GM12878 (cell line): ENCODE results near the gene KIZ. TPM values are rescaled to one million over a fixed set of nuclear protein-coding genes. Genes with fewer than 3 reads are reported as not detected.
A peak's percentile ranks its signal among the peaks of the same experiment; 100 is the strongest.

Experiments
- ATAC-seq: fragments of 200-7000 bp; cut with Tn5 transposase; 3 replicates; pipeline ENCODE4 v1.9.1; 2020; ENCODE audit warnings: mild to moderate bottlenecking, moderate library complexity
- BruUV-seq: library from RNA; stranded (reverse); fragments of 400-500 nt; replicated peaks from 2 replicates; lab custom pipeline; 2021; lab: Mats Ljungman, UMichigan
- CTCF ChIA-PET: fragments of 300-600 bp; sonication (Branson Sonifier 250); formaldehyde crosslinking; extraction: SDS; loops from one replicate; lab custom pipeline; 2021; ENCODE audit warnings: inconsistent platforms; lab: Yijun Ruan, JAX
- POLR2A ChIA-PET: fragments of 350-600 bp; formaldehyde crosslinking; extraction: SDS; loops from one replicate; lab custom pipeline; 2021; ENCODE audit warnings: inconsistent platforms; lab: Charles Lee
- RAD21 ChIA-PET: fragments of 300-600 bp; sonication (Branson Sonifier 250); formaldehyde crosslinking; loops from one replicate; lab custom pipeline; 2023; ENCODE audit warnings: antibody characterized with exemption; ENCODE audit not compliant: unreplicated experiment; lab: Charles Lee
- SMC1A ChIA-PET: fragments of 300-600 bp; sonication (Branson Sonifier 250); formaldehyde crosslinking; loops from one replicate; lab custom pipeline; 2023; ENCODE audit not compliant: unreplicated experiment, uncharacterized antibody; lab: Charles Lee
- DNase-seq: peaks from one replicate; pipeline ENCODE4 v3.0.0-alpha.2; 2011; ENCODE audit warnings: low read depth, low spot score
- FAIRE-seq: peaks from 3 replicates; lab custom pipeline; 2011; peaks lifted over from hg19 to GRCh38; lab: Jason Lieb, UNC
- H2AFZ ChIP-seq: 2 replicates; pipeline ENCODE4 v1.6.0; 2011; ENCODE audit warnings: low read depth, low read length, control low read depth; ENCODE audit not compliant: control insufficient read depth
- H3K27ac ChIP-seq: 2 replicates; pipeline ENCODE4 v1.5.1; 2011; ENCODE audit warnings: control low read depth; ENCODE audit not compliant: control insufficient read depth, insufficient read depth
- H3K27me3 ChIP-seq, 2 experiments: replicated peaks in 1 of 2; 2 replicates each; pipeline versions ENCODE4 v1.6.0 to v1.6.1; 2011; ENCODE audit warnings: low read length in 1 of 2; ENCODE audit not compliant: control insufficient read depth in 2 of 2, insufficient read depth in 2 of 2
- H3K36me3 ChIP-seq, 2 experiments: 2 replicates each; pipeline ENCODE4 v1.5.1; 2011; ENCODE audit warnings: low read length in 1 of 2; ENCODE audit not compliant: control insufficient read depth in 2 of 2, insufficient read depth in 2 of 2
- H3K4me1 ChIP-seq: 2 replicates; pipeline ENCODE4 v1.6.1; 2011; ENCODE audit warnings: mild to moderate bottlenecking, low read length, moderate library complexity, mixed read lengths; ENCODE audit not compliant: control insufficient read depth, insufficient read depth
- H3K4me2 ChIP-seq: 2 replicates; pipeline ENCODE4 v1.6.0; 2011; ENCODE audit warnings: control low read depth; ENCODE audit not compliant: control insufficient read depth, insufficient read depth
- H3K4me3 ChIP-seq: fragments of 200-600 bp; sonication (generic); 2 replicates; pipeline ENCODE4 v1.5.1; 2016
- H3K79me2 ChIP-seq: 2 replicates; pipeline ENCODE4 v1.6.0; 2011; ENCODE audit warnings: low read length; ENCODE audit not compliant: control insufficient read depth, insufficient read depth
- H3K9ac ChIP-seq: 2 replicates; pipeline ENCODE4 v1.8.0; 2011; ENCODE audit warnings: low read length, control low read depth, mixed read lengths; ENCODE audit not compliant: control insufficient read depth, insufficient read depth
- H3K9me3 ChIP-seq: replicated peaks from 3 replicates; pipeline ENCODE4 v1.5.1; 2011; ENCODE audit warnings: mild to moderate bottlenecking, low read length; ENCODE audit not compliant: control insufficient read depth, insufficient read depth
- H4K20me1 ChIP-seq: 2 replicates; pipeline ENCODE4 v1.6.0; 2011; ENCODE audit not compliant: control insufficient read depth, insufficient read depth
- FOXK2 ChIP-seq: fragments of 450-650 bp; IDR thresholded peaks from 2 replicates; pipeline ENCODE4 v1.6.1; 2017; ENCODE audit warnings: mild to moderate bottlenecking, moderate library complexity
- HDGF ChIP-seq: fragments of 450-650 bp; IDR thresholded peaks from 2 replicates; pipeline ENCODE4 v1.6.1; 2016; ENCODE audit warnings: antibody characterized with exemption
- MEF2B ChIP-seq: fragments of 450-650 bp; IDR thresholded peaks from 2 replicates; pipeline ENCODE4 v1.6.1; 2018; ENCODE audit warnings: mild to moderate bottlenecking, moderate library complexity; ENCODE audit not compliant: partially characterized antibody, poor library complexity, severe bottlenecking
- MTA2 ChIP-seq: fragments of 450-650 bp; IDR thresholded peaks from 2 replicates; pipeline ENCODE4 v1.6.1; 2016; ENCODE audit warnings: low read depth, mild to moderate bottlenecking, moderate library complexity
- NR2C1 ChIP-seq: fragments of 450-650 bp; IDR thresholded peaks from 2 replicates; pipeline ENCODE4 v1.6.1; 2017; ENCODE audit warnings: antibody characterized with exemption, mild to moderate bottlenecking, moderate library complexity
- POLR2AphosphoS2 ChIP-seq: IDR thresholded peaks from 2 replicates; pipeline ENCODE4 v1.6.1; 2011; ENCODE audit warnings: low read depth, mild to moderate bottlenecking, low read length, improper control_type of control experiment, moderate library complexity
- RUNX3 ChIP-seq: IDR thresholded peaks from 2 replicates; pipeline ENCODE4 v1.6.1; 2012; ENCODE audit warnings: low read length, inconsistent platforms
- SREBF2 ChIP-seq: IDR thresholded peaks from 2 replicates; pipeline ENCODE4 v1.6.1; 2012; ENCODE audit warnings: mild to moderate bottlenecking, low read length
- ZBED1 ChIP-seq: IDR thresholded peaks from 2 replicates; pipeline ENCODE4 v1.6.1; 2016; ENCODE audit warnings: borderline replicate concordance
- ZNF217 ChIP-seq: fragments of 450-650 bp; IDR thresholded peaks from 2 replicates; pipeline ENCODE4 v1.6.1; 2017; ENCODE audit warnings: antibody characterized with exemption, mild to moderate bottlenecking
- WGBS: methylation state at CpG from one replicate; pipeline ENCODE4 v1.1.6; 2016; ENCODE audit warnings: low lambda C conversion rate; ENCODE audit not compliant: insufficient replicate concordance, insufficient coverage; ENCODE audit errors: missing lambda C conversion rate; 5-methylcytosine and 5-hydroxymethylcytosine counted together
- in situ Hi-C: fragments of 300-500 bp; cut with MboI; formaldehyde crosslinking; loops from 9 replicates; pipeline ENCODE4 v1.14.3; 2018; ENCODE audit warnings: mixed read lengths
- intact Hi-C: fragments of 100-400 bp; cut with micrococcal nuclease; formaldehyde crosslinking; loops from one replicate; pipeline ENCODE4 v1.14.2; 2022; ENCODE audit not compliant: unreplicated experiment
- polyA plus RNA-seq, 11 experiments: library from polyadenylated mRNA; depleted of rRNA in 4 of 11; unstranded in 6 of 11; stranded (reverse) in 5 of 11; fragments of >200 nt; fragmentation: Nextera tagmentation in 4 of 11; fragmentation: Illumina TruSeq in 1 of 11; extraction: Ambion mirVana in 4 of 11; extraction: Trizol in 1 of 11; gene quantifications; 1 replicate in 1 of 11; 2 replicates in 10 of 11; pipeline versions ENCODE4 v1.2.1 to v1.2.3, GENCODE V29; 2011 to 2016; ENCODE audit warnings: inconsistent platforms in 2 of 11, missing spikeins in 2 of 11, low read depth in 1 of 11
- total RNA-seq, 4 experiments: library from RNA; depleted of rRNA in 3 of 4; stranded (reverse); fragments of >200 nt in 3 of 4; fragmentation: Illumina TruSeq in 1 of 4; extraction: Trizol in 1 of 4; gene quantifications; 2 replicates each; pipeline versions ENCODE4 v1.2.1 to v1.2.3, GENCODE V29; 2013 to 2021
- TF ChIP-seq, protein P1 (sequence below): fragments of 450-650 bp; IDR thresholded peaks from 2 replicates; pipeline ENCODE4 v1.6.1; 2017; ENCODE audit warnings: low read depth, mild to moderate bottlenecking, moderate library complexity

The KIZ gene
- total and polyA plus RNA-seq, 10 of the 15 experiments (the other 5 are each of a cell fraction or from before 2014, with no cell fraction given): 2.7 to 11.0 (median 7.3) TPM

- H3K4me3 ChIP-seq: no peak overlapping the region
- RAD21 ChIA-PET: no interaction called here
- SMC1A ChIA-PET: interaction anchor here (0.6 to 1.2 kb wide), 3 partner anchors 8 to 49 kb away, joined by 3 to 4 read pairs (median 3); no protein-coding TSS in a partner anchor
- H3K4me2 ChIP-seq: no peak overlapping the region
- H4K20me1 ChIP-seq: no peaks in the 10 kb centered on the region
- 98% methylated on average over 10 of the region's 10 CpGs for WGBS
- H3K27ac ChIP-seq: no peak overlapping the region
- H3K9ac ChIP-seq: no peak overlapping the region
- intact Hi-C loops (no loop called here), in situ Hi-C loops (no loop called here)
- no peaks in the 10 kb centered on the region for H3K79me2 ChIP-seq
- BruUV-seq: no TSS peak
- no peaks in the 10 kb centered on the region for H3K27me3 ChIP-seq
- TF ChIP-seq SREBF2: no peak
- TF ChIP-seq FOXK2: 0 out of 2 replicates have a peak, but pooled peaks have one; percentile 23
- no peaks in the 10 kb centered on the region for H3K9me3 ChIP-seq
- no peak overlapping the region for H2AFZ ChIP-seq
- POLR2A ChIA-PET: no interaction called here
- H3K36me3 ChIP-seq: peaks cover 0 to 2% of the 10 kb centered on the region in 2 experiments; a peak in 1 of 4 replicates
- H3K4me1 ChIP-seq: peaks cover 5% of the 10 kb centered on the region
- no peak for ATAC-seq
- CTCF ChIA-PET: interaction anchor here (0.7 kb wide), 1 partner anchor 101 kb away, joined by 3 read pairs; no protein-coding TSS in a partner anchor
- no peak for FAIRE-seq
- no peak for DNase-seq
Measured at GRCh38 chr20:21134883-21135493, 9.1 kb downstream of the KIZ start.

DNA sequence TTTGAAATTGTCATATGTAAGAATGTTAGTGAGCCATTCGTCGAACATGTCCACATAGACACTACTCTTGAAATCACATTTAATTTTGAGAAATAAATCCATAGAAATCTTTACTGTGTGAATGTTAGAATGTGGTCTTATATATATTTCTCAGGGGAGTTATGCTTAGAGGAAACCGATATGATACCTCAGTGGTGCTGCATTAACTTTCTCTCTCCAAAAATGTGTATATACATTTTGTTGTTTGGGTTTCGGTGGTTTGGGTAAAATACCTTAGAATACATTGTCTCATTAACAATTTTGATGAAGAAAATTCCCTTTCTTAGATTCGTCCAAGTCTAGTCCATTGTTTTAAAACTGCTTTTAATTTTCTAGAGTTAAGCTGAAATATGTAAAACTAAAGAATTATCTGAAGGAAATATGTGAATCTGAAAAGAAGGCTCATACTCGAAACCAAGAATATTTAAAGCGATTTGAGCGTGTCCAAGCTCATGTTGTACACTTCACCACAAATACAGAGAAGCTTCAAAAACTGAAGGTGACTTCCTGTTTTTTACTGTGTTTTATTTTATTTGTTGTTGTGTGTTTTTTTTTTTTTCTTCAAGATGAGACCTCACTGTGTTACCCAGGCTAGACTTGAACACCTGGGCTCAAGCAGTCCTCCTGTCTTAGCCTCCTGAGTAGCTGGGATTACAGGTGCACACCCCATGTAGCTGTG, 10.3 kb downstream of the KIZ start:
- SMC1A ChIA-PET: interaction anchor here (0.6 to 1.7 kb wide), 7 partner anchors 10 to 100 kb away, joined by 3 to 5 read pairs (median 3); partner anchors contain the start of gene KIZ
- TF ChIP-seq POLR2AphosphoS2 (no peak), HDGF (no peak), MTA2 (peak; percentile 40; the same call in 1 of the 2 replicates), NR2C1 (no peak), ZNF217 (no peak), MEF2B (peak; percentile 62), ZBED1 (no peak), RUNX3 (peak; percentile 54)
- TF ChIP-seq, protein P1, sequence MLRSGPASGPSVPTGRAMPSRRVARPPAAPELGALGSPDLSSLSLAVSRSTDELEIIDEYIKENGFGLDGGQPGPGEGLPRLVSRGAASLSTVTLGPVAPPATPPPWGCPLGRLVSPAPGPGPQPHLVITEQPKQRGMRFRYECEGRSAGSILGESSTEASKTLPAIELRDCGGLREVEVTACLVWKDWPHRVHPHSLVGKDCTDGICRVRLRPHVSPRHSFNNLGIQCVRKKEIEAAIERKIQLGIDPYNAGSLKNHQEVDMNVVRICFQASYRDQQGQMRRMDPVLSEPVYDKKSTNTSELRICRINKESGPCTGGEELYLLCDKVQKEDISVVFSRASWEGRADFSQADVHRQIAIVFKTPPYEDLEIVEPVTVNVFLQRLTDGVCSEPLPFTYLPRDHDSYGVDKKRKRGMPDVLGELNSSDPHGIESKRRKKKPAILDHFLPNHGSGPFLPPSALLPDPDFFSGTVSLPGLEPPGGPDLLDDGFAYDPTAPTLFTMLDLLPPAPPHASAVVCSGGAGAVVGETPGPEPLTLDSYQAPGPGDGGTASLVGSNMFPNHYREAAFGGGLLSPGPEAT: 0 out of 2 replicates have a peak, but pooled peaks have one; percentile 19

More for the DNA sequence above, 10.3 kb downstream of the KIZ start:
- intact Hi-C loops (no loop called here), in situ Hi-C loops (no loop called here)
- H3K4me2 ChIP-seq: peak overlapping the region; percentile 20; the same call in 1 of the 2 replicates
- H3K36me3 ChIP-seq: peaks cover 0 to 2% of the 10 kb centered on the region in 2 experiments; a peak in 2 of 4 replicates
- H3K27me3 ChIP-seq: no peaks in the 10 kb centered on the region
- no peaks in the 10 kb centered on the region for H4K20me1 ChIP-seq
- DNase-seq (no peak), FAIRE-seq (peak; percentile 69), ATAC-seq (peak; percentile 78)
- no peak overlapping the region for H2AFZ ChIP-seq
- RAD21 ChIA-PET: interaction anchor here (1.2 to 1.5 kb wide), 2 partner anchors 10 to 434 kb away, joined by 3 to 8 read pairs; partner anchors contain the start of gene KIZ
- H3K4me3 ChIP-seq: no peak overlapping the region
- H3K9me3 ChIP-seq: no peaks in the 10 kb centered on the region
- no TSS peak for BruUV-seq
- WGBS: 71% methylated on average over 8 of the region's 8 CpGs
- H3K27ac ChIP-seq: peak overlapping the region; percentile 33; the same call in 1 of the 2 replicates
- POLR2A ChIA-PET: interaction anchor here (1.0 kb wide), 1 partner anchor 937 kb away, joined by 3 read pairs; no protein-coding TSS in a partner anchor
- H3K4me1 ChIP-seq: peaks cover 5% of the 10 kb centered on the region
- H3K79me2 ChIP-seq: no peaks in the 10 kb centered on the region
- CTCF ChIA-PET: interaction anchor here (1.0 to 1.6 kb wide), 2 partner anchors 10 to 88 kb away, joined by 4 to 8 read pairs; partner anchors contain the start of gene KIZ
- H3K9ac ChIP-seq: no peak overlapping the region
